AG10803 (cell line): ENCODE measurements around the gene ZNF398.

Experiments
- DNase-seq: peaks from one replicate; pipeline ENCODE4 v3.0.0; 2010; ENCODE audit warnings: low read depth
- H3K4me3 ChIP-seq: 2 replicates; pipeline ENCODE4 v1.5.1; 2011; ENCODE audit warnings: mild to moderate bottlenecking, low read length, control low read depth
- CTCF ChIP-seq: conservative IDR thresholded peaks from 2 replicates; pipeline ENCODE4 v1.5.1; 2011; ENCODE audit warnings: mild to moderate bottlenecking, low read length, control low read depth, inconsistent platforms

Gene ZNF398

GRCh38 chr7:149153346-149153745 lies 6.1 kb downstream of the ZNF398 start:
- H3K4me3 ChIP-seq: no peak overlapping the region
- no peak for TF ChIP-seq CTCF
- no peak for DNase-seq

DNA sequence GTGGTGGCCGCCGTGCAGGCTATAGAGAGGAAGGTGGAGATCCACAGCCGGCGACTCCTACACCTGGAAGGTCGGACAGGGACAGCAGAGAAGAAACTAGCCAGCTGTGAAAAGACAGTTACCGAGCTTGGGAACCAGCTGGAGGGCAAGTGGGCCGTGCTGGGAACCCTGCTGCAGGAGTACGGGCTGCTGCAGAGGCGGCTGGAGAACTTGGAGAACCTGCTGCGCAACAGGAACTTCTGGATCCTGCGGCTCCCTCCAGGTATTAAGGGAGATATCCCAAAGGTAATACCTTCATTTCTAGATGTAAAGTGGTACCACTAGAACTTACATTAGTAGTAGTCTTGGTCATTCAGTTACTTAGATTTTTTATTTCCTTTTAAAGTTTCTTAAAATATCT lies 6.8 kb downstream of the ZNF398 start:
- no peak overlapping the region for H3K4me3 ChIP-seq
- TF ChIP-seq CTCF: no peak
- no peak for DNase-seq

- no peak for TF ChIP-seq CTCF
- H3K4me3 ChIP-seq: no peak overlapping the region
- DNase-seq: no peak
These were observed 9.6 kb downstream of the ZNF398 start for GRCh38 chr7:149156898-149157297.

GRCh38 chr7:149161241-149161848 lies 14.1 kb downstream of the ZNF398 start:
- TF ChIP-seq CTCF: no peak
- H3K4me3 ChIP-seq: no peak overlapping the region
- no peak for DNase-seq

GRCh38 chr7:149166142-149166541 lies 18.9 kb downstream of the ZNF398 start:
- no peak for DNase-seq
- no peak overlapping the region for H3K4me3 ChIP-seq
- no peak for TF ChIP-seq CTCF

GRCh38 chr7:149166630-149167352 lies 19.5 kb downstream of the ZNF398 start:
- no peak overlapping the region for H3K4me3 ChIP-seq
- TF ChIP-seq CTCF: no peak
- no peak for DNase-seq

GRCh38 chr7:149171892-149172533 lies 24.8 kb downstream of the ZNF398 start:
- DNase-seq: no peak
- no peak for TF ChIP-seq CTCF
- no peak overlapping the region for H3K4me3 ChIP-seq
